ENCODE measurements around the gene ARPIN. TPM values are rescaled to one million over a fixed set of nuclear protein-coding genes. Genes with fewer than 3 reads are reported as not detected.
"Not testable (repeated sequence)": the region's sequence is repeated elsewhere in the genome, so short reads cannot be mapped to it uniquely, and the experiment has no call there.

The ARPIN gene
- 10 to 100 TPM; 21.4 to 26.5 (median 24.1) TPM for total RNA-seq

DNA sequence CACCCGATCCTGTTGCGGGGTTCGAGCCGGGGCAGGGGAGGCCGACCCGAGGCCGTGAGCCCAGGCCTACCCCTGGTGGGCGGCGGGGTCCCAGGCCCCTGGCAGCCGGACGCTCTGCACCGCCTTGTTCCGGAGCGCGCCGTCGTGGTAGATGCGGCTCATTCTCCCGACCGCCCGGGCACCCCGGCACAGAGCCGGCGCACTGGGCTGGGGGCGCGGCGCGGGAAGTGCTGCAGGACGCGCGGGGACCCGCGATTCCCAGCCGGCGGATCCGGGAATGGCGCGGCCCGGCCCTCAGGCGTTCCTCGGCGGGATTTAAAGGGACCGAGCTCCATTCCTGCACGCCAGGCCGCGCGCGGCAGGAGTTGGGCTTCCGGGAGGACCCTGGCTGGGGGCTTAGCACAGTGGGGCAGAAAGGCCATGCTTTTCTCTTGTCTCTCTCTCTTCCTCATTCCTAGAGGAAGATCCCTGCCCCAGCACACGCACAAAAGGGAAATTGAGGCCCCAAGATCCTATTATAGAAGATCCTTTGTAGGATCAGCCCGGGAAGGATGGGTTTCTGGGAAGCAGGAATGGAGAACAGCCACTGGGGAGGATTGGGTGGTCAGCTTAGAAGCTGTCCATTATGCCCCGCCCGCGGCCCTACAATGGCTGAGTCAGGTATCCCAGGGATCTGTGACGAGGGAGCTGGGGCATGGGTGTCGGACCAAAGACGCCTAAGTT is at the start of gene ARPIN:
Gene ARPIN, minus strand, starts transcription at position 279 of the 723 bp plus-strand sequence. Its CDS starts 117 bp downstream, at position 162.
- peak within 1 kb of the TSS; percentile 69 to 95 (median 80) for H3K4me3 ChIP-seq (replicated peaks in 1 of 3)
- H3K36me3 ChIP-seq = peaks cover 0 to 3% of the 10 kb centered on the region in 2 donors
- no peaks in the 10 kb centered on the region for H3K27me3 ChIP-seq
- no peak for TF ChIP-seq POLR2A (IDR thresholded peaks at IDR 0.05)
- TF ChIP-seq, protein P1, sequence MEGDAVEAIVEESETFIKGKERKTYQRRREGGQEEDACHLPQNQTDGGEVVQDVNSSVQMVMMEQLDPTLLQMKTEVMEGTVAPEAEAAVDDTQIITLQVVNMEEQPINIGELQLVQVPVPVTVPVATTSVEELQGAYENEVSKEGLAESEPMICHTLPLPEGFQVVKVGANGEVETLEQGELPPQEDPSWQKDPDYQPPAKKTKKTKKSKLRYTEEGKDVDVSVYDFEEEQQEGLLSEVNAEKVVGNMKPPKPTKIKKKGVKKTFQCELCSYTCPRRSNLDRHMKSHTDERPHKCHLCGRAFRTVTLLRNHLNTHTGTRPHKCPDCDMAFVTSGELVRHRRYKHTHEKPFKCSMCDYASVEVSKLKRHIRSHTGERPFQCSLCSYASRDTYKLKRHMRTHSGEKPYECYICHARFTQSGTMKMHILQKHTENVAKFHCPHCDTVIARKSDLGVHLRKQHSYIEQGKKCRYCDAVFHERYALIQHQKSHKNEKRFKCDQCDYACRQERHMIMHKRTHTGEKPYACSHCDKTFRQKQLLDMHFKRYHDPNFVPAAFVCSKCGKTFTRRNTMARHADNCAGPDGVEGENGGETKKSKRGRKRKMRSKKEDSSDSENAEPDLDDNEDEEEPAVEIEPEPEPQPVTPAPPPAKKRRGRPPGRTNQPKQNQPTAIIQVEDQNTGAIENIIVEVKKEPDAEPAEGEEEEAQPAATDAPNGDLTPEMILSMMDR (IDR thresholded peaks at IDR 0.05) = no peak
- peaks cover 4 to 27% of the 10 kb centered on the region in 2 donors for H3K4me1 ChIP-seq
- peak; percentile 46 to 61 for DNase-seq
- WGBS, 2 donors = 18 to 58% methylated on average over 8 to 23 of the region's 57 CpGs
- H3K9me3 ChIP-seq = no peaks in the 10 kb centered on the region
- peak within 1 kb of the TSS; percentile 37 to 78 (median 44) for H3K27ac ChIP-seq
- intact Hi-C loops (cut with DNase I) = loop anchor here (10.0 kb wide), 1 partner anchor 62 kb away; no protein-coding TSS in a partner anchor

DNA sequence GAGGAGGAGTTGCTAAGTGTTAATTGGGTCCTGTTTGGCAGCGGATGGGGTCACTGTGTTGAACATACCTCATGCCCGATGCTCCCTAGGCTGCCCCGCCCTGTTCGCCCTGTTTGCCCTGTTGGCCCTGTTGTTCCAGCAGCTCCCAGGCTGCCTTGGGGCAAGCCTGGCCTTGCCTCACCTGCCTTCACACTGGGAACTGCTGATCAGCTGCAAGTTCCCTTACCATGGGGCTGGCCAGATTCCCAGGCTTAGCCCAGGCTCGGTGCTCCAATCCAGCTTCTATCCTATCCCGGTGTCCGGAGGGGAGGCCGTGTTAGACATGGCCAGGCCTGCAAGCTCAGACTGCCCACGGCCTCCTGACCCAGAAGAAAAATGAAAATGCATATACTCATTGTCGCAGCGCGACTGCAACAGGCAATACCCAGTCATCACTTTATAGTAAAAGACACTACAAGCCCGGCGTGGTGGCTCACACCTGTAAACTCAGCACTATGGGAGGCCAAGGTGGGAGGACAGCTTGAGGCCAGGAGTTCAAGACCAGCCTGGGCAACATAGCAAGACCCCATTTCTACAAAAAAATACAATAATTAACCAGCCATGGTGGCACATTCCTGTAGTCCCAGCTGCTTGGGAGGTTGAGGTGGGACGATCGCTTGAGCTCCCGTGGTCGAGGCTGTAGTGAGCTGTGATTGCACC is 45.5 kb upstream of the ARPIN start:
- Histone ChIP-seq H3K27ac (no peak overlapping the region), H3K4me1 (no peaks in the 10 kb centered on the region), H3K4me3 (replicated peaks in 1 of 3) (no peak overlapping the region), H3K27me3 (no peaks in the 10 kb centered on the region), H3K9me3 (no peaks in the 10 kb centered on the region), H3K36me3 (no peaks in the 10 kb centered on the region)
- TF ChIP-seq, protein P1 (IDR thresholded peaks at IDR 0.05) = no peak
- TF ChIP-seq POLR2A (IDR thresholded peaks at IDR 0.05) = no peak
- intact Hi-C loops (cut with DNase I) = no loop called here
- no peak for DNase-seq
- WGBS, 2 donors = 90 to 93% methylated on average over 14 to 18 of the region's 18 CpGs

DNA sequence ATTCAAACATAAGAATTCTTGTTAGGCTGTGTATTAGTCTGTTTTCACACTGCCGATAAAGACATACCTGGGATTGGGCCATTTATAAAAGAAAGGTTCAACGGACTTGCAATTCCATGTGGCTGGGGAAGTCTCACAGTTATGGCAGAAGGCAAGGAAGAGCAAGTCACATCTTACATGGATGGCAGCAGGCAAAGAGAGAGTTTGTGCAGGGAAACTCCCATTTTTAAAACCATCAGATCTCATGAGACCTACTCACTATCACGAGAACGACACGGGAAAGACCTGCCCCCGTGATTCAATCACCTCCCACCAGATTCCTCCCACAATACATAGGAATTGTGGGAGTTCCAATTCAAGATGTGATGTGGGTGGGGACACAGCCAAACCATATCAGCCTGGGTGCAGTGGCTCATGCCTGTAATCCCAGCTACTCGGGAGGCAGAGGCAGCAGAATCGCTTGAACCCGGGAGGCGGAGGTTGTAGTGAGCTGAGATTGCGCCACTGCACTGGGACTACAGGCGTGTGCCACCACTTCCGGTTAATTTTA is 42.8 kb upstream of the ARPIN start:
- DNase-seq; H3K27ac ChIP-seq; H3K9me3 ChIP-seq; H3K36me3 ChIP-seq; H3K4me3 ChIP-seq (replicated peaks in 1 of 3); intact Hi-C loops (cut with DNase I); H3K27me3 ChIP-seq; H3K4me1 ChIP-seq: not testable (repeated sequence)
- WGBS, 2 donors = 92 to 95% methylated on average over 12 to 13 of the region's 13 CpGs

DNA sequence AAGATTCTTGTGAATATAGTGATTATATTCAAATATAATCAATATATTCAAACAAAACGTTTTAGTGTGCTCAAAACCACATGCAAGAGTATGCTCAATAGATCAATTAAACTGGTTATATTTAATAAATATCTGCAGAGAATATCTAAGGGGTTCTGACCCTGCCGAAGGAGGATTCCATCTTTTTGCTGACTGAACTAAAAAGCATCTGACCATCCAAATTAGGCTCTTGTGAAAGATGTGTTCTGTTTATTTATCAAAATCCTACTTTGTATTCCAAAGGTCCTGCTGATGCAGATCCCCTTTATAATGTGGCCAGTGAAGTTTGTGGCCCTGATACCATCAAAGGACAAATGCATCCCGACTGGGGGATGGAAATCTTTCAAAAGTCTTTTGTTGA is 41.8 kb upstream of the ARPIN start:
- DNase-seq = no peak
- no peaks in the 10 kb centered on the region for H3K27me3 ChIP-seq
- no peaks in the 10 kb centered on the region for H3K36me3 ChIP-seq
- 74 to 75% methylated on average over 3 of the region's 3 CpGs for WGBS, 2 donors
- no peak overlapping the region for H3K4me3 ChIP-seq (replicated peaks in 1 of 3)
- intact Hi-C loops (cut with DNase I) = no loop called here
- H3K9me3 ChIP-seq = no peaks in the 10 kb centered on the region
- no peaks in the 10 kb centered on the region for H3K4me1 ChIP-seq
- TF ChIP-seq, protein P1 (IDR thresholded peaks at IDR 0.05) = no peak
- no peak for TF ChIP-seq POLR2A (IDR thresholded peaks at IDR 0.05)
- H3K27ac ChIP-seq = no peak overlapping the region

DNA sequence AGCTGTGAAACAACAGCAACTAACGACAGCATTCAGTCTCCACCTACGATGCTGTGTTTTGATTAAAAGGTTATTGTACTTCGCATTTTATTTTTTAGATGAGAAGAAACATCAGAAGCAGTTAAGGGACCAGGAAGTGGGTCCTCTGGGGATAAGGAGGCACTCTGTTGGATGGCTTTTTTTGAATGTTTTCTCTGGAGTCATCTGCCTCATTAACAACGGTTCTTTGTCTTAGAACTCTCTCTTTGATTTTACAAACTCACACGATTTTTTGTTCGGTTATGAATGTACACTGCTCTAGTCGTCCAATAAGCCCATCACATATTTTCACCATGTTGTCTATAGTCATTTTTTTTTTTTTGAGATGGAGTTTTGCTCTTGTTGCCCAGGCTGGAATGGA is 36.0 kb upstream of the ARPIN start:
- no peaks in the 10 kb centered on the region for H3K27me3 ChIP-seq
- no peaks in the 10 kb centered on the region for H3K4me1 ChIP-seq
- WGBS, 2 donors = 71 to 74% methylated on average over 7 of the region's 7 CpGs
- intact Hi-C loops (cut with DNase I) = no loop called here
- DNase-seq = no peak
- TF ChIP-seq, protein P1 (IDR thresholded peaks at IDR 0.05) = no peak
- TF ChIP-seq POLR2A (IDR thresholded peaks at IDR 0.05) = no peak
- no peaks in the 10 kb centered on the region for H3K9me3 ChIP-seq
- H3K36me3 ChIP-seq = no peaks in the 10 kb centered on the region
- no peak overlapping the region for H3K27ac ChIP-seq
- H3K4me3 ChIP-seq (replicated peaks in 1 of 3) = no peak overlapping the region

Measured in thyroid gland (tissue), 4 donors.